ENCODE results near the gene CYB5A. TPM values are rescaled to one million over a fixed set of nuclear protein-coding genes. Genes with fewer than 3 reads are reported as not detected.
"Not testable (repeated sequence)": the region's sequence is repeated elsewhere in the genome, so short reads cannot be mapped to it uniquely, and the experiment has no call there.

CYB5A gene
- total RNA-seq, 2 donors from 2014 or later = 32.5 to 33.6 TPM

DNA sequence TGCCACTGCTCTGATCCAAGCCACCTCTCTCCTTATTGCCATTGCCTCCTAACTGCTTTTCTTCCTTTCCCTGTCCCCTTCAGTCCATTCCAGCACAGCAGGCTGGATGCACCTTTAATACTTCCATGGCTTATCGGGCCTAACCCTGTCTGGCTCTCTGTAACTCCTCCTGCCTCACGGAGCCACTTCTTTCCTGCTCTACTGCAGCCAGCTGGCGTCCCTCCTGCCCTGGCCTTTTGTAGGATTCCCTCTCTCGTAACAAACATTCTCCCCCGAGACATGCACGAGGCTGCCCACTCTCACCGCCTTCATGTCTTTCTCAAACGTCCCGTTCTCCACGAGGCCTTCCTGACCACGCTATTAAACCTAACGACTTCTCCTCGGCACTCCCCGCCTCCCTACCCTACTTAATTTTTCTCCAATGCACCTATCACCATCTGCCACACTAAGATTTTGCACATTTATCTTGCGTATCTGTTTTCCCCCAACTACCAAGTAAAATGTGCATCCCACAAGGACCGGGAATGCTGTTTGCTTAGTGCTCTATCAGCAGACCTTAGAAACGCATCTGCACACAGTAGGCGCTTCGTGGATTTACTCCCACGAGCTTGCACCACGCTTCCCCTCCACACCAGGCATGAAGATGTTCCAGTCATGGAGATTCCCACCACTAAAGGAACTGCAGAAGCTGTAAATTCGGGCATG lies 23.1 kb upstream of the CYB5A start:
- H3K36me3 Mint-ChIP-seq (ENCODE audit: low read depth) = no peaks in the 10 kb centered on the region
- no peaks in the 10 kb centered on the region for H3K9me3 Mint-ChIP-seq
- H3K4me1 Mint-ChIP-seq = no peaks in the 10 kb centered on the region
- H3K4me3 Mint-ChIP-seq = no peak overlapping the region
- no peak for ATAC-seq (replicated peaks)
- H3K27me3 Mint-ChIP-seq = peaks cover 12% of the 10 kb centered on the region
- no peak overlapping the region for H3K27ac Mint-ChIP-seq

DNA sequence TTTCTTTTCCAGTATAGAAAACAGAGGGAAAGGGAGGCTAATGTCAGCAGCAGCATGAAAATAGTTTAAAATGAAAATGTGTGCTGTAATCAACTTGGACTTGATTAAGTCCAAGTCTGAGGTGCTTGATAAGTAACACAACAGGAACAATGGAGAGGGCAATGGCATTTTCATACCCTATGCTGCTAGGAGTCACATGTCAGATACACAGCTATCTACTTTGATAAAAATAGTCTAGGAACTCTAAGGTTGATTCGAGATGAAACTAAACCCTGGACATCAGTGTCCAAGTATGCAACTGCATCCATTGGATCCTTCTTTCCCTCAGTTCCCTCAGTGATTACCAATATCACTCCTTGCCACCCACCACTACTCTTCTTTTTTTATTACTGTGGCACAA lies 19.2 kb upstream of the CYB5A start:
- Mint-ChIP-seq H3K36me3 (ENCODE audit: low read depth) (no peaks in the 10 kb centered on the region), H3K4me3 (no peak overlapping the region), H3K27ac (no peak overlapping the region), H3K9me3 (no peaks in the 10 kb centered on the region), H3K27me3 (peaks cover 33% of the 10 kb centered on the region), H3K4me1 (no peaks in the 10 kb centered on the region)
- no peak for ATAC-seq (replicated peaks)

DNA sequence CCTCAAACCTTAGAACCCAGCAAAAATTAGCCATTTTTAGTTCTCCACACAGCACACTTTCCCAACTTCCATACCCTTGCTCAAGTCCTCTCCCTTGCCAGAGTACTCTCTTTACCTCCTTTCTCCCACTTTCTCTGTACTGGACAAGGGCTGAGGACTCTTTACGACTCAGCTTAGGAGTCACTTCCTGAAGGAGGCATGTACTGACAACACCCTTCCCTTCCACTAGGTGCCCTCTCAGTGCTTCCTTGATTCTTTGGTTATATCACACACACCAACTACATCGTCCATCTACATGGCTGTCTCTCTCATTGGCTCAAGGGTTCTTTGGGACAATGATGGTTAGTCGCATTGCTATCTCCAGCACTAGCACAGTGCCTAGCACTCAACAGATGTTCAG lies 18.6 kb upstream of the CYB5A start:
- H3K36me3 Mint-ChIP-seq (ENCODE audit: low read depth) = no peaks in the 10 kb centered on the region
- H3K27ac Mint-ChIP-seq = no peak overlapping the region
- no peak overlapping the region for H3K4me3 Mint-ChIP-seq
- H3K27me3 Mint-ChIP-seq = peaks cover 33% of the 10 kb centered on the region
- ATAC-seq (replicated peaks) = peak; percentile 39
- no peaks in the 10 kb centered on the region for H3K4me1 Mint-ChIP-seq
- no peaks in the 10 kb centered on the region for H3K9me3 Mint-ChIP-seq

DNA sequence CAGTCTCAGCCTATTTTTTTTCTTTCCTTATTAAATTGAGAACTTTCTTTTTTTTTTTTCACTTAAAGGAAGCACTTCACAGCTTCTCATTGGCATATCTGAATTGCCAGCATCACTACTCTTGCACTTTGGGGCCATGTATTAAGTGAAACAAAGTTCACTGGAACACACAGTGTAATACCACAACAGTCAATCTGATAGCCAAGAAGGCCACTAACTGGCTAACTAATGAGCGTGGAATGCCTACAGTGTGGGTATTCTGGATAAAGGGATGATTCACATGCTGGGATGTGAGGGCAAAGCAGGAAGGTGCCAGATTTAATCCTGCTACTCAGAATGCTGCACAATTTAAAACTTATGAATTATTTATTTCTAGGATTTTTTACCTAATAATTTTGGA lies 12.2 kb upstream of the CYB5A start:
- Mint-ChIP-seq H3K4me1 (no peaks in the 10 kb centered on the region), H3K36me3 (ENCODE audit: low read depth) (no peaks in the 10 kb centered on the region), H3K27ac (no peak overlapping the region), H3K9me3 (no peaks in the 10 kb centered on the region), H3K27me3 (peaks cover 21% of the 10 kb centered on the region), H3K4me3 (no peak overlapping the region)
- no peak for ATAC-seq (replicated peaks)

DNA sequence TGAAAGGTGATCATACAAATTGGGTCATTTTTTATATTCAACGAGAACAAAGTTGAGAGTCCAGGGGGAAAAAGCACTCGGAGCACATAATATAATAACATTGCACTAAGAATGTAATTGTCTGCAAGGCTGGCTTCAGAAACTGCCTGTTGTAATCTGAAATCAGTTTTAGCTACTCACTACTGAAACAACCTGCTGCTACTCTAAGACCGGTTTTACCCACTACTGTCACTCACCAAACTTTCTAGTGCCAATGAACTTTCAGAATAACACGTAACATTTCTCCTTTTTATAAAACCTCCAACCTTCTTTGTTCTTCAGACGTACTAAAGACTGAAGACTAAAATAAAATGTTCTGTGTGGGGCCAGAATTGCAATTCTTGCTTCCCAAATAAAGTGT lies 11.5 kb upstream of the CYB5A start:
- H3K4me1 Mint-ChIP-seq = no peaks in the 10 kb centered on the region
- peaks cover 23% of the 10 kb centered on the region for H3K27me3 Mint-ChIP-seq
- H3K27ac Mint-ChIP-seq = no peak overlapping the region
- no peaks in the 10 kb centered on the region for H3K36me3 Mint-ChIP-seq (ENCODE audit: low read depth)
- no peak overlapping the region for H3K4me3 Mint-ChIP-seq
- no peaks in the 10 kb centered on the region for H3K9me3 Mint-ChIP-seq
- ATAC-seq (replicated peaks) = no peak

DNA sequence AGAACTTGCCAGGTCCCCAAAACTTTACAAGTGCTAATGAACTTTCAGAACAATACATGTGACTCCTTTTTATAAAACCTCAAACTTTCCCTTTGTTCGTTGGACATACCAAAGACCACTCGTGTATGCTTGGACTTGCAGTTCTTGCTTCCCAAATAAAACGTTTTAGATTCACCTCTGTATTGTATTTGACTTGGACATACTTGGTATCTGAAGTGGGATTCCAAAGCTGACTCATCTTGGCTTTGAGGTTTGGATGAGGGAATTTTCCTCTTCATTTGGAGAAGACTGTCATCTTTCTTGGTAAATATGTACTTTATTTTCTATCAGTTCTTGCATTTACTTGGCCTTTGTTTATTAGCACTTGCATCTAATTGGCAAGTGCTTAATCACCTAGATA lies 8.0 kb upstream of the CYB5A start:
- Mint-ChIP-seq H3K4me3 (no peak overlapping the region), H3K9me3 (no peaks in the 10 kb centered on the region), H3K4me1 (no peaks in the 10 kb centered on the region), H3K27ac (no peak overlapping the region), H3K36me3 (ENCODE audit: low read depth) (no peaks in the 10 kb centered on the region), H3K27me3 (peaks cover 11% of the 10 kb centered on the region)
- ATAC-seq (replicated peaks) = no peak

DNA sequence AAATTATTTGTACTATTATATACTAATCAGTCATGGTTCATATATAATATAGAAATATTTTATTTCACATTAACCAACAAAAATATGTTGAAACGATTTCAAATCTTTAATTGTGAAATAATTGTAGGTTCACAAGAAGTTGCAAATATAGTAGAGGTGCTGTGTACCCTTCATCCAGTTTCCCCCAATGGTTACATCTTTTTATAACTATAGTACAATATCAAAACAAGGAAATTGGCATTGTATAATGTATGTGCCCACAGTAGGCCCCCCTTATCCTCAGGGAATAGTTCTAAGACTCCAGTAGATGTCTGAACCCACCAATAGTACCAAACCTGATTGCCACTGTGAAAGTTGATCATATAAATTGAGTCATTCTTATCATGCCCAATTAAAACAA lies 7.4 kb upstream of the CYB5A start:
- no peak overlapping the region for H3K4me3 Mint-ChIP-seq
- H3K27me3 Mint-ChIP-seq = peaks cover 11% of the 10 kb centered on the region
- H3K27ac Mint-ChIP-seq = no peak overlapping the region
- no peak for ATAC-seq (replicated peaks)
- no peaks in the 10 kb centered on the region for H3K9me3 Mint-ChIP-seq
- no peaks in the 10 kb centered on the region for H3K36me3 Mint-ChIP-seq (ENCODE audit: low read depth)
- no peaks in the 10 kb centered on the region for H3K4me1 Mint-ChIP-seq

DNA sequence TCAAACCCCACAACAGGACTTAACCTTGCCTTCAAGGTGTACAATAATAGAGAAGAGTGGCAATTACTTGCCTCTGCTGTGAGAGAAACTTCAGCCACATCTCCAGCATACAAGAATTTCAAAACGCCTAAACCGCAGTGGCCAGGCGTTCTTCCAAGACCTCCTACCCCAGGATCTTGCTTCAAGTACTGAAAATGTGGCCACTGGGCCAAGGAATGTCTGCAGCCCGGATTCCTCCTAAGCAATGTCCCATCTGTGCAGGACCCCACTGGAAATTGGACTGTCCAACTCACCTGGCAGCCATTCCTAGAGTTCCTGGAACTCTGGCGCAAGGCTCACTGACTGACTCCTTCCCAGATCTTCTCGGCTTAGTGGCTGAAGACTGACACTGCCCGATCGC lies 2.8 kb upstream of the CYB5A start:
- ATAC-seq (replicated peaks) = no peak

DNA sequence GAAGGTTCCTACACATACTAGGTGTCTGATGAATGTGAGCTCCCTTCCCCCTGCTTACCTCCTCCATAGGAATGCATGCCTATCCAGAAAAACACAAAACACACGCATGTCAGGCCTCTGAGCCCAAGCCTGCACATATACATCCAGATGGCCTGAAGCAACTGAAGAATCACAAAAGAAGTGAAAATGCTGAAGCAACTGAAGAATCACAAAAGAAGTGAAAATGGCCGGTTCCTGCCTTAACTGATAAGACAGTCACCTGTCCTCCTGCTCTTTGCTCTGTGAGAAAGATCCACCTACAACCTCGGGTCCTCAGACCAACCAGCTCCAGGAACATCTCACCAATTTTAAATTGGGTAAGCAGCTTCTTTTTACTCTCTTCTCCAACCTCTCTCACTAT lies 1.2 kb upstream of the CYB5A start:
- not testable (repeated sequence) for H3K27ac Mint-ChIP-seq; H3K4me3 Mint-ChIP-seq; ATAC-seq (replicated peaks); H3K27me3 Mint-ChIP-seq; H3K4me1 Mint-ChIP-seq; H3K36me3 Mint-ChIP-seq (ENCODE audit: low read depth); H3K9me3 Mint-ChIP-seq

More for the DNA sequence above, 2.8 kb upstream of the CYB5A start:
- Mint-ChIP-seq H3K27me3 (peaks cover 8% of the 10 kb centered on the region), H3K36me3 (ENCODE audit: low read depth) (peaks cover 8% of the 10 kb centered on the region), H3K9me3 (no peaks in the 10 kb centered on the region), H3K4me3 (no peak overlapping the region), H3K27ac (no peak overlapping the region), H3K4me1 (peaks cover 8% of the 10 kb centered on the region)

DNA sequence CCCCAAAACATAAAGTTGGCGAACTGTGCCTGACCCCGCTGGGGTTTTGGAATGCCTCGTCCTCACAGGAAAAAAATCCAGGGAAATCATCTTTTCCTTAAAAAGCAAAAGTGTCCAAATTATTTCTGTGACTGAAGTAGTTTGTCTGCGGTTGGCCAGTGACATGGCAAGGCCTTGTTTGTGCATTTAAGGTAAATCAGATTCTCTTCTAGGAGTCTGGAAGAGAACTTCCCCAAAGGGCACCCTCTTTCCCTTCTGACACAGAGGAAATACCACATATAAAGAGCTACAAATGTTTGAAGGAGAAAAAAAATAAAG lies 737 bp upstream of the CYB5A start:
- ATAC-seq (replicated peaks) = no peak
- Mint-ChIP-seq H3K4me3 (no peak overlapping the region), H3K36me3 (ENCODE audit: low read depth) (peaks cover 8% of the 10 kb centered on the region), H3K27ac (peak overlapping the region; percentile 93), H3K4me1 (peaks cover 8% of the 10 kb centered on the region), H3K9me3 (no peaks in the 10 kb centered on the region), H3K27me3 (no peaks in the 10 kb centered on the region)

DNA sequence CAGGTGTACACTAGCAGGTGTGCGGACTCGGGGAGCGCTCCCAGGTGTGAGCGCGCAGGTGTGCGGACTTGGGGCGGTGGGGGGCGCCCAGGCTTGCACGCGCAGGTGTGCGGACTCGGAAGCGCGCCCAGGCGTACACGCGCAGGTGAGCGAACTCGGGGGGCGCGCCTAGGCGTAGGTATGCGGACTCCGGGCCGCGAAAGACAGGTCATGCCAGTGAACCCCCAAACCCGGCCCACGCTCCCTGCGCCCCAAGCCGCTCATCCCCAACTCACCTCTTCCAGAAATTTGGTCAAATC lies 342 bp downstream of the CYB5A start:
- ATAC-seq (replicated peaks) = no peak
- H3K27me3 Mint-ChIP-seq = no peaks in the 10 kb centered on the region
- H3K4me1 Mint-ChIP-seq = peaks cover 8% of the 10 kb centered on the region
- H3K4me3 Mint-ChIP-seq = no peak overlapping the region
- peak overlapping the region; percentile 93 for H3K27ac Mint-ChIP-seq
- H3K9me3 Mint-ChIP-seq = no peaks in the 10 kb centered on the region
- H3K36me3 Mint-ChIP-seq (ENCODE audit: low read depth) = peaks cover 8% of the 10 kb centered on the region

DNA sequence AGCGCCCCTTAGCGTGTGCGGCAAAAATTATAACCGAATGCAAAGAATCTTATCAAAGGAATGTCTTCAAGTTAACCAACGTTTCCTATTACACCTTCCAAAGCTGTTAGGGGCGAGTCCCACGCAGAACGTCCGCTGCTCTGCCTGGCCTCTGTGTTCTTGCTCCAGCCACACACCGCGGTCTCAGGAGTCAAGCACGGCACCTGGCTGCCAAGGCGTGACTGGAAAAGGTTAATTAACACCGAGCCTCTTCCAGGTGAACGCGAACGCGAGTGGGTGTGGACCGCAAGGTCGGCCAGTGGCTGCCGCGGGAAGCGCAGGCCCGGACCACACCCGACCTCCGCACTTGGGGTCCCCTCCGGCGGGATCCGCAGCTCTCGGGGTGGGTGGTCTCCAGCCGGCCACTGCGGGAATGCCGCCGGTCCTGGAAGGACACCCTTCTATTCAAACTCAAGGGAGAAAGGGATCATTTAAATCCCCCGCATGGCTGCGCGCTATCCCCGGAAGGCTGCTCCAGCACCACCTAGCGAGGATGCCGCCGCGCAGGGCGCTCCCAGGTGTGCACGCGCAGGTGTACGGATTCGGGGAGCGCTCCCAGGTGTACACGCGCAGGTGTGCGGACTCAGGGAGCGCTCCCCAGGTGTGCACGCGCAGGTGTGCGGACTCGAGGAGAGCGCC lies 830 bp downstream of the CYB5A start:
- no peaks in the 10 kb centered on the region for H3K9me3 Mint-ChIP-seq
- no peak overlapping the region for H3K27ac Mint-ChIP-seq
- no peaks in the 10 kb centered on the region for H3K27me3 Mint-ChIP-seq
- no peak overlapping the region for H3K4me3 Mint-ChIP-seq
- H3K36me3 Mint-ChIP-seq (ENCODE audit: low read depth) = peaks cover 8% of the 10 kb centered on the region
- H3K4me1 Mint-ChIP-seq = peaks cover 8% of the 10 kb centered on the region
- no peak for ATAC-seq (replicated peaks)

DNA sequence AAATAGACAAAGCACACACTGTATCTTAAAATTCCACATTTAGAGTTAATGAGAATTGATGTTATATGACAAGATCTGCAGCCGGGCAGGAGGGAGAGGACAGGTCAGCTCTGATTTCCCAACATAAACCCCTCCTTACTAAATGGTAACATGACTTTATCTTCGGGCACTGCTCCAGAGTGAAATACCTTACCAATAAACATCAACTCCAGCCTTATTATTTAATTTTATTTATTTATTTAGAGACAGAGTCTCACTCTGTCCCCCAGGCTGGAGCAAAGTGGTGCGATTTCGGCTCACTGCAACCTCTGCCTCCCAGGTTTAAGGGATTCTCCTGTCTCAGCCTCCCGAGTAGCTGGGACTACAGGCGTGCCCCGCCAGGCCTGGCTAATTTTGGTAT lies 1.7 kb downstream of the CYB5A start:
- Mint-ChIP-seq H3K4me3 (no peak overlapping the region), H3K4me1 (peaks cover 8% of the 10 kb centered on the region), H3K27ac (no peak overlapping the region), H3K27me3 (no peaks in the 10 kb centered on the region), H3K36me3 (ENCODE audit: low read depth) (peaks cover 8% of the 10 kb centered on the region), H3K9me3 (no peaks in the 10 kb centered on the region)
- ATAC-seq (replicated peaks) = no peak

DNA sequence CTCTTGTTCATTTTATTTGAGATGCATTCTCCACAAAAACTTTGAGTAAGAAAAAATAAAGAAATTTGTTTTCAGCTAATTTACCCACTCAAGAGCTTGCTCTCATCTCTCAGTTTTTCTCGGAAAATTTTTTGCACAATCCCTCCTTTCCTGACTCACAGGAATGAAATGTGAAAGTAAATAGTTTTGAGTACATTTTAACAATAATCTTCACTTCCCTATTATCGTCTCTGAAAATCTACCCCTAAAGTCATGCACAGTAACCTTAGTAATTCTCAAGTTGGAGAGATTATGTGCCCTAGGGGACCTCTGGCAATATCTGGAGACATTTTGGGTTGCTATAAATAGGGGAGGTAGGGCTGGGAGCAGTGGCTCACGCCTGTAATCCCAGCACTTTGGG lies 2.6 kb downstream of the CYB5A start:
- Mint-ChIP-seq H3K36me3 (ENCODE audit: low read depth) (peaks cover 8% of the 10 kb centered on the region), H3K4me1 (peaks cover 8% of the 10 kb centered on the region), H3K27me3 (no peaks in the 10 kb centered on the region), H3K9me3 (no peaks in the 10 kb centered on the region), H3K27ac (no peak overlapping the region), H3K4me3 (no peak overlapping the region)
- ATAC-seq (replicated peaks) = no peak

DNA sequence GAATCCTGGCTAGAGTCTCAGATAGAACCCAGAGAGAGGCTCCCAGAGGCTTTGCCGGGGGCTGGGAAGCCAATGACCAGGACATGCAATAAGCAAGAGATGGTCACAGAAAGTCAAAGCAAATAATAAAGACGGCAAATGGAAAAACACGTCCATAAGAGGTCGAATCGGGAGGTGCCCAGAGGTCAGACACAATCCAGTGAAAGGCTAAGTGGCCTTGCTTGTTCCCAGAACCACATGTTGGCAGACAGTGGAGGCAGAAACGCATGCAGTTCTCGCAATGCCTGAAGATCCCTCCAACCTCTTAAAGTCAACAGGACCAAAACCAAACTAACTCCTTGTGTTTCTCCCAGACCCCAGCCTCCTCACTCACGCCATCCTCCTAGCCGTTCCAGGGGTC lies 3.0 kb downstream of the CYB5A start:
- no peak for ATAC-seq (replicated peaks)
- H3K36me3 Mint-ChIP-seq (ENCODE audit: low read depth) = peaks cover 8% of the 10 kb centered on the region
- no peak overlapping the region for H3K27ac Mint-ChIP-seq
- H3K27me3 Mint-ChIP-seq = no peaks in the 10 kb centered on the region
- peaks cover 8% of the 10 kb centered on the region for H3K4me1 Mint-ChIP-seq
- H3K4me3 Mint-ChIP-seq = no peak overlapping the region
- no peaks in the 10 kb centered on the region for H3K9me3 Mint-ChIP-seq

DNA sequence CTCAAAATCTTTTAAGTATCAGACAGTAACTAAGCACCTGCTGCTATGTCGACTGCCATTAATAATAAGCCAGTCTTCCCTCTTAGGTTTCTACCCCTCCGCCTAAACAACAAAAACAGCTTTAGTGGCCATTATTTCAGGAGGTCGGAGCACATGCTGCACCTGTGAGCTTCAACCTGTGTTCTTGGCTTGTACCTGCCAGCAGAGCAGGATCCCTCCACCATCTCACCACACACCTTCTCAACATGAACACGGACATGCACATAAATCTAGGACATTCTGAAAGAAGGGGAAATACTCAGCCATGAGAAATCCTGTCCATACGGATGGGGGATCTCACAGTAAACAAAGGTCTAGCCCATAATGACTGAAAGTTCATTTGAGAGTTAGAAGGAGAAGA lies 3.7 kb downstream of the CYB5A start:
- no peaks in the 10 kb centered on the region for H3K27me3 Mint-ChIP-seq
- peaks cover 12% of the 10 kb centered on the region for H3K4me1 Mint-ChIP-seq
- no peak overlapping the region for H3K4me3 Mint-ChIP-seq
- H3K27ac Mint-ChIP-seq = no peak overlapping the region
- peaks cover 8% of the 10 kb centered on the region for H3K36me3 Mint-ChIP-seq (ENCODE audit: low read depth)
- ATAC-seq (replicated peaks) = no peak
- H3K9me3 Mint-ChIP-seq = no peaks in the 10 kb centered on the region
